GM19468 (cell line): ENCODE data around the gene LYPLA2.

Experiments used
- ATAC-seq: cut with Tn5 transposase; IDR thresholded peaks from one replicate; pipeline ENCODE4 v1.9.1; 2021; ENCODE audit warnings: mild to moderate bottlenecking, moderate library complexity, moderate number of reproducible peaks; ENCODE audit not compliant: unreplicated experiment; ENCODE audit errors: extremely low read depth

LYPLA2 gene

GRCh38 chr1:23790696-23791515, at the start of gene LYPLA2:
TSS of gene LYPLA2 (plus strand) at chr1:23791145. CDS start at chr1:23792683, 1,538 bp downstream.
- no peak for ATAC-seq

DNA sequence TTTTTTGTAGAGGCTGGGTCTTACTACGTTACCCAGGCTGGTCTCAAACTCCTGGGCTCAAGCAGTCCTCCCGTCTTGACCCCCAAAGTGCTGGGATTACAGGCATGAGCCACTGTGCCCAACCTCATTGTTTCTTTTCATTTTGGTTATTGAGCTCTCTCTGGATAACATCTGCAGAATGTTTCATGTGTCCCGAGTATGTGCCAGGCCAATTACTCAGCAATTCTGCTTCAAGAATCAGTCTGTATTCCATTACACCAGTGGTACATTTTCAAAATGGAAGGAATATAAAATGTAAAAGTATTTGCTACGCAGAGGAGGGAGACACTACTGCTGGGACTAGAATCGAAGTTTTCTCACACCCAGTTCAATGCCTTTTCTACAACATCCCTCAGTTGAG, 49.3 kb upstream of the LYPLA2 start:
- ATAC-seq, result no peak

DNA sequence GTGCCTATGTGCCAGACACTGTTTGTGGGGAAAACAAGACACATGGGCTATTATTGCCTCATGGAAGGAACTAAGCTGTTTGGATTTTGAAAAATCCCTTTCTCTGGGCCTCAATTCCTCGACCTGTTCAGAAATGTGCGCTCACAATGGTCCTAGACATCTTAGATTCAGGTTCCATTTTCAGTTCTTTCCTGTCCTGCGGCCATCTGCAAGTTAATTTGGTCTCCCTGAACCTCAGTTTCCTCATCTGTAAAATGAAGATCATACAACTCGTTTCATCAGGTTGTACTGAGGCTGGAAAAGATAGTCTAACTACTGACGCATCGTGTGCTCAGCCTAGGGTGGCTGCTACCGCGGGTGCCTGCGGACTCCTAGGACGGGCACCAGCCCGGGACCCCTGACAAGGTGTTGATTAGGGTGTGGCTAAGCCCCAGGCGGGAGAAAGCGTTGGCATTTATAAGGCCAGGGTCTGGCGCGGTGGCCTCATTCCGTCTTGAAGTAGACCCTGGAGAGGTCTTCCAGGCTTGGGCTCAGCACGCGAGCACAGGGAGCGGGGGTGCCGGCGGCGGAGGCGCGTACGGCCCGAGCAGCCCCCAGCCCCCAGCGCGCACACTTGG, 48.2 kb upstream of the LYPLA2 start:
- no peak for ATAC-seq

DNA sequence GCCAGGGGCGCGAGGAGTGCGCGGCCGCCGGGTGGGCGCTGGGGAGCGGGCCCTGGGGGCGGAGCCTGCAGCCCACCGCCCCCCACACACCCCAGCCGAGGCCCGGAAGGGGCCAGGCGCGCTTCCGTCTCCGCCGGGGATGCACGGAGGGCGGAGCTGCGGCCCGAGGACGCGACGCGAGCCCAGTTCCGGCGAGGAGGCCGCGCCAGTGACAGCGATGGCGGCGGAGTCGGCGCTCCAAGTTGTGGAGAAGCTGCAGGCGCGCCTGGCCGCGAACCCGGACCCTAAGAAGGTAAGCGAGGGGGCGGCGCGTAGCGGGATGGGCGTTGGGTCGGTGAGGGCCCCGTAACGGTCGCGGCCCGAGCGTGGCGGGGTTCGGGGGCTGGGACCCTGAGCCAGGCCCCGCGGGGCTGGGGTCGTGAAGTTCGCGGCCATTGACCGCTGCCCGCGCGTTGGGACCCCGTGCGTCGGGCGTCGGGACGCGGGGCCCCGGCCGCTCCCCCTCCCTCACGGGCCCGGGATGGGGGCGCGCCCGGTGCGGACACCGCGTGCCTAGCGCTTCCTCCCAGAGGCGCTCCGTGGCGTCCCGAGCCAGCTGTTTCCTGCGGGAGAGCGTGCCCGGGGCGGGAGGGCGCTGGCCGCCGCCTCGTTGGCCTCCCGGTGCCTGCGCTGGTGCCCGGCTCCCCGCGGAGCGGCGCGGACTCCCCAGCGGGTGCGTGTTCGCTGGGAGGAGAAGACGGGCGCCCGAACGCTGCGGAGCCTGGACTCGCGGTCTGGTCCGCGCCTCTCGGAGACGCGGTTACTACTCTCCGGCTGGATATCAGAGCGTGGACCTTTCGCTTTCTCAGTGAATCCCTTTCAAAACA, 47.4 kb upstream of the LYPLA2 start, which contains the start of gene ELOA:
Gene ELOA, plus strand, starts transcription at position 185 of the 866 bp plus-strand sequence. Its CDS starts 33 bp downstream, at position 218.
- peak; percentile 32 for ATAC-seq

- ATAC-seq, result no peak
Observed at GRCh38 chr1:23745515-23745914, 45.4 kb upstream of the LYPLA2 start.

- ATAC-seq, result no peak
Observed at GRCh38 chr1:23748016-23748415, 42.9 kb upstream of the LYPLA2 start.

DNA sequence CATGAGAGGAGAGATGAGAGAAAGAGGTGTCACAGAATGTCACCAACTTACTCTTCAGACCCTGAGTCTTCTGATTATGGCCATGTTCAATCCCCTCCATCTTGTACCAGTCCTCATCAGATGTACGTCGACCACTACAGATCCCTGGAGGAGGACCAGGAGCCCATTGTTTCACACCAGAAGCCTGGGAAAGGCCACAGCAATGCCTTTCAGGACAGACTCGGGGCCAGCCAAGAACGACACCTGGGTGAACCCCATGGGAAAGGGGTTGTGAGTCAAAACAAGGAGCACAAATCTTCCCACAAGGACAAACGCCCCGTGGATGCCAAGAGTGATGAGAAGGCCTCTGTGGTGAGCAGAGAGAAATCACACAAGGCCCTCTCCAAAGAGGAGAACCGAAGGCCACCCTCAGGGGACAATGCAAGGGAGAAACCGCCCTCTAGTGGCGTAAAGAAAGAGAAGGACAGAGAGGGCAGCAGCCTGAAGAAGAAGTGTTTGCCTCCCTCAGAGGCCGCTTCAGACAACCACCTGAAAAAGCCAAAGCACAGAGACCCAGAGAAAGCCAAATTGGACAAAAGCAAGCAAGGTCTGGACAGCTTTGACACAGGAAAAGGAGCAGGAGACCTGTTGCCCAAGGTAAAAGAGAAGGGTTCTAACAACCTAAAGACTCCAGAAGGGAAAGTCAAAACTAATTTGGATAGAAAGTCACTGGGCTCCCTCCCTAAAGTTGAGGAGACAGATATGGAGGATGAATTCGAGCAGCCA, 39.7 kb upstream of the LYPLA2 start:
- no peak for ATAC-seq

GRCh38 chr1:23751815-23752200, 39.1 kb upstream of the LYPLA2 start:
- ATAC-seq, result no peak

- ATAC-seq, result no peak
Observed at GRCh38 chr1:23752909-23753308, 38.0 kb upstream of the LYPLA2 start.

DNA sequence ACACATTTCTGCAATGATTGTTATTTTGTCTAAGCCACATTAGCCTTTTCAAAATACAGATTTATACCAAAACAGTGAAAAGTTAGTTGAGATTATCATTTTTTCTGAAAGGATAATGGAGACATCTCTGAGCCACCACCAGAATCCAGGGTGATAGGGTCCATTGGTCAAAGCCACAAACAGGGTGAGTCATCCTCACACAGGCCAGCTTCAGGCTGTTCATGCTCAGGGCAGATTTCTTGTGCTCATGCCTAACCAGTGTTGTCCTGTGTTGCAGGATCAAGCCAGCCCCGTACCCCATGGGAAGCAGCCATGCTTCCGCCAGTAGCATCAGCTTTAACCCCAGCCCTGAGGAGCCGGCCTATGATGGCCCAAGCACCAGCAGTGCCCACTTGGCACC, 34.3 kb upstream of the LYPLA2 start:
- no peak for ATAC-seq

DNA sequence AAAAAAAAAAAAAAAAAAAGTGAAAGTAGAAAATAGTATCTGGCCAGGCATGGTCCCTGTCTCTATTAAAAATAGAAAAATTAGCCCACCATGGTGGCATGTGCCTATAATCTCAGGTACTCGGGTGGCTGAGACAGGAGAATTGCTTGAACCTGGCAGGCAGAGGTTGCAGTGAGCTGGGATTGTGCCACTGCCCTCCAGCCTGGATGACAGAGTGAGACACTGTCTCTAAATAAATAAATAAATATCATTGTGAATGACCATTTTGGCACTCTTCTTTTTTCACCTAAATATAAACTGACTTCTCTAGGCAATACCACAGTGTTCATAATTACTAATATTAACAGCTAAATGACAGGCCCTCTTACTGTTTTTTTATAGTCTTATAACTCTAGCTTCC, 33.1 kb upstream of the LYPLA2 start:
- ATAC-seq, result no peak

GRCh38 chr1:23759277-23759676, 31.7 kb upstream of the LYPLA2 start:
- ATAC-seq, result no peak

DNA sequence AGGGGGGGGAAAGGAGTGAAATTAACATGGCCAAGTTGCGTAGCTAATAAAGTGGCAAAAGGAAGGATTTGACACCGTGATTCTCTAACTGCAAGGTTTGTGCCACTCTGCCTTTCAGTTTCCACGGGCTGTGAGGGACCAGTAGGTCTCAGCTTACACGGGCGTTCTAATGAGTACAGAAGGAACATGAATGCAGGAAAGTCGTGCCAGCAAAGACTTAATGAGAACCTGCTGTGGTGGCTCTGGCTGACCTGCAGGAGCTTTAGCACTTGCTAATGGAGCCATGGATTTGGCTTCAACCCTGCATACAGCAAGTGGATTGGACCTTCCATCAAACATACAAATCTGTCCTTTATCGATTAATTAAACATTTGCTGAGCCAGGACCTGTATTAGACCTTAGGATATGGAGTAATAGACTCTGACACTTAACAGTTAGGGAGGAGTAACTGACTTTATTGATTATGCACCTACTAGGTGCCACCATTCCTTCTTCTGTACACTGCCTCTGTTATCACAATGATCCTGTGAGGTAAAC, 27.8 kb upstream of the LYPLA2 start:
- ATAC-seq, result no peak

DNA sequence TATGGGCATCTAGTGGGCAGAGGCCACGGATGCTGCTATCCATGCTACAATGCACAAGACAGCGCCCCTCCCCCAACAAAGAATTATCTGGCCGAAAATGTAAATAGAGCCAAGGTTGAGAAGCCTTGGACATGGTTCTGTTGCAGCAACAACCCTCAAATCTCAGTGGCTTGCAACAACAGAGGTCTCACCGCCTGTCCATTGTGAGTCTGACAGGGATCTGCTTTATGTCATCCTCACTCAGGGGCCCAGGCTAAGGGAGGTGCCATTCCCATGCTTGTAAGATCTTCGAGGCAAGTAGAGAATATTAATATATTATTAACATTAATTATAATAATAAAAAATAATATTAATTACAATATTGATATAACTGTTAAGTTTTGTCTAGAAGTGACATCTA, 22.2 kb upstream of the LYPLA2 start:
- no peak for ATAC-seq

- no peak for ATAC-seq
Observed at GRCh38 chr1:23772049-23772853, 18.7 kb upstream of the LYPLA2 start.

GRCh38 chr1:23772854-23773242, 18.1 kb upstream of the LYPLA2 start:
- no peak for ATAC-seq

GRCh38 chr1:23774174-23774880, 16.6 kb upstream of the LYPLA2 start:
- no peak for ATAC-seq

GRCh38 chr1:23776217-23776616, 14.7 kb upstream of the LYPLA2 start:
- ATAC-seq, result no peak
